ENCODE results near the gene DNAJC15. TPM values are rescaled to one million over a fixed set of nuclear protein-coding genes. Genes with fewer than 3 reads are reported as not detected.
A peak's percentile ranks its signal among the peaks of the same experiment; 100 is the strongest.

DNAJC15 gene
- total RNA-seq, 1 donor from 2014 or later, result 17.1 TPM

DNA sequence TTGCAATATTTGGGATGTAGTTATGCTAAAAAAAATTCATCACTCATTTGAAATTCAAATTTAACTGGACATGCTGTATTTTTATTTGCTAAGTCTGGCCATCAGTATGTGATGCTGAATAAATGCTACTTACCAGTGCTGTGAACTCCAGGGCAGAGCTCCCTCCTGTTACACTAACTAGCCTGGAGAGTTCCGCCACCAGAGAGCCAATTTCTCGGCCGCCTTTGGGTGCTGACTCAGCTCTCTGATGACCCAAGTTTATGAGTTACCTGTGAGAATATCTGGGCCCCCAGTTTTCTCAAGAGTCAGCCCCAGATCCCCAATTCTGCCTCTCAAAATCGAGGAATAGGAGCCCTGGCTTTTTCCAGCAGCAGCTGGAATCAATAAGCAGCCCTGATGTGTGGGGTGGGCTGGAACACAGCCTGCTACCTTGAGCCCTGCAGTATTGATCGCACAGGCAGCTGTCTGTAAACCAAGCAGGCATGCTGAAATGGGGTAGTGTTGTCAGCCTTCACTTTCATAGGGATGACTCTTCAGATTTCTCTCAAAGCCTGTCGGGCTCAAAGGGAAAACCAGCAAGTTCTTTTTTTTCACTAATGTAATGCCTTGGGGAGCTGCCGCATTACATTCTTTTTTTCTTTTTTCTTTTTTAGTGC is 113.7 kb downstream of the DNAJC15 start:
- H3K4me3 Mint-ChIP-seq (ENCODE audit: unreplicated experiment), result no peak overlapping the region
- peaks cover 8% of the 10 kb centered on the region for H3K27me3 Mint-ChIP-seq (ENCODE audit: unreplicated experiment)
- H3K36me3 Mint-ChIP-seq (ENCODE audit: unreplicated experiment), result no peaks in the 10 kb centered on the region
- TF ChIP-seq, protein P1, sequence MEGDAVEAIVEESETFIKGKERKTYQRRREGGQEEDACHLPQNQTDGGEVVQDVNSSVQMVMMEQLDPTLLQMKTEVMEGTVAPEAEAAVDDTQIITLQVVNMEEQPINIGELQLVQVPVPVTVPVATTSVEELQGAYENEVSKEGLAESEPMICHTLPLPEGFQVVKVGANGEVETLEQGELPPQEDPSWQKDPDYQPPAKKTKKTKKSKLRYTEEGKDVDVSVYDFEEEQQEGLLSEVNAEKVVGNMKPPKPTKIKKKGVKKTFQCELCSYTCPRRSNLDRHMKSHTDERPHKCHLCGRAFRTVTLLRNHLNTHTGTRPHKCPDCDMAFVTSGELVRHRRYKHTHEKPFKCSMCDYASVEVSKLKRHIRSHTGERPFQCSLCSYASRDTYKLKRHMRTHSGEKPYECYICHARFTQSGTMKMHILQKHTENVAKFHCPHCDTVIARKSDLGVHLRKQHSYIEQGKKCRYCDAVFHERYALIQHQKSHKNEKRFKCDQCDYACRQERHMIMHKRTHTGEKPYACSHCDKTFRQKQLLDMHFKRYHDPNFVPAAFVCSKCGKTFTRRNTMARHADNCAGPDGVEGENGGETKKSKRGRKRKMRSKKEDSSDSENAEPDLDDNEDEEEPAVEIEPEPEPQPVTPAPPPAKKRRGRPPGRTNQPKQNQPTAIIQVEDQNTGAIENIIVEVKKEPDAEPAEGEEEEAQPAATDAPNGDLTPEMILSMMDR (IDR thresholded peaks at IDR 0.05; ENCODE audit: partially characterized antibody, unreplicated experiment), result no peak
- peaks cover 16% of the 10 kb centered on the region for H3K9me3 Mint-ChIP-seq (ENCODE audit: unreplicated experiment)
- DNase-seq, result peak; percentile 55
- peaks cover 44% of the 10 kb centered on the region for H3K4me1 Mint-ChIP-seq (ENCODE audit: low read depth, unreplicated experiment)
- H3K27ac Mint-ChIP-seq (ENCODE audit: unreplicated experiment), result peak overlapping the region; percentile 66

DNA sequence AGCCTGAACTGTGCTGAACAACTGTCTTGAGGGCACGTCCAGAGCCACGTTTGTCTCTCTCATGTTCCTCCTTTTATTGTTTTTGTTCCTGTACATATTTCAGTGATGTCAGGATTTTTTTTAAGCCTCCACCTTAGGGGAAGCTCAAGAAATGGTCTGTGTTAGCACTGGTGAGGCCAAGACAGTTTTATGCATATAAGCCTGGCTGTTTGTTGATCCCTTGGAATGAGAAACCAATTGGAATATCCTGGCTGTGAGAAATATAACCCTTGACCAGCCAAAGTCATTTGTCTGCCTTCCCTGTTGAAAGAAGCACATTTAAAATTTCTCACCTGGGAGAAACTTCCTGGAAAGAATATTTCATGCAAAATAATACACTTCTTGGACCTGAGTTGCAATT is 115.8 kb downstream of the DNAJC15 start:
- no peak overlapping the region for H3K27ac Mint-ChIP-seq (ENCODE audit: unreplicated experiment)
- no peaks in the 10 kb centered on the region for H3K36me3 Mint-ChIP-seq (ENCODE audit: unreplicated experiment)
- peaks cover 3% of the 10 kb centered on the region for H3K27me3 Mint-ChIP-seq (ENCODE audit: unreplicated experiment)
- H3K4me3 Mint-ChIP-seq (ENCODE audit: unreplicated experiment), result no peak overlapping the region
- peaks cover 24% of the 10 kb centered on the region for H3K4me1 Mint-ChIP-seq (ENCODE audit: low read depth, unreplicated experiment)
- DNase-seq, result no peak
- TF ChIP-seq, protein P1 (IDR thresholded peaks at IDR 0.05; ENCODE audit: partially characterized antibody, unreplicated experiment), result no peak
- H3K9me3 Mint-ChIP-seq (ENCODE audit: unreplicated experiment), result peaks cover 13% of the 10 kb centered on the region

- no peak overlapping the region for H3K27ac Mint-ChIP-seq (ENCODE audit: unreplicated experiment)
- peaks cover 2% of the 10 kb centered on the region for H3K27me3 Mint-ChIP-seq (ENCODE audit: unreplicated experiment)
- H3K9me3 Mint-ChIP-seq (ENCODE audit: unreplicated experiment), result peaks cover 9% of the 10 kb centered on the region
- no peaks in the 10 kb centered on the region for H3K36me3 Mint-ChIP-seq (ENCODE audit: unreplicated experiment)
- TF ChIP-seq, protein P1 (IDR thresholded peaks at IDR 0.05; ENCODE audit: partially characterized antibody, unreplicated experiment), result no peak
- H3K4me1 Mint-ChIP-seq (ENCODE audit: low read depth, unreplicated experiment), result peaks cover 16% of the 10 kb centered on the region
- no peak overlapping the region for H3K4me3 Mint-ChIP-seq (ENCODE audit: unreplicated experiment)
- no peak for DNase-seq
These were observed 116.5 kb downstream of the DNAJC15 start for GRCh38 chr13:43139921-43140320.

- Mint-ChIP-seq H3K4me1 (ENCODE audit: low read depth, unreplicated experiment) (peaks cover 10% of the 10 kb centered on the region), H3K36me3 (ENCODE audit: unreplicated experiment) (no peaks in the 10 kb centered on the region), H3K27ac (ENCODE audit: unreplicated experiment) (no peak overlapping the region), H3K9me3 (ENCODE audit: unreplicated experiment) (peaks cover 3% of the 10 kb centered on the region), H3K27me3 (ENCODE audit: unreplicated experiment) (peaks cover 1% of the 10 kb centered on the region), H3K4me3 (ENCODE audit: unreplicated experiment) (no peak overlapping the region)
- TF ChIP-seq, protein P1 (IDR thresholded peaks at IDR 0.05; ENCODE audit: partially characterized antibody, unreplicated experiment), result no peak
- no peak for DNase-seq
These were observed 117.6 kb downstream of the DNAJC15 start for GRCh38 chr13:43140985-43141384.

DNA sequence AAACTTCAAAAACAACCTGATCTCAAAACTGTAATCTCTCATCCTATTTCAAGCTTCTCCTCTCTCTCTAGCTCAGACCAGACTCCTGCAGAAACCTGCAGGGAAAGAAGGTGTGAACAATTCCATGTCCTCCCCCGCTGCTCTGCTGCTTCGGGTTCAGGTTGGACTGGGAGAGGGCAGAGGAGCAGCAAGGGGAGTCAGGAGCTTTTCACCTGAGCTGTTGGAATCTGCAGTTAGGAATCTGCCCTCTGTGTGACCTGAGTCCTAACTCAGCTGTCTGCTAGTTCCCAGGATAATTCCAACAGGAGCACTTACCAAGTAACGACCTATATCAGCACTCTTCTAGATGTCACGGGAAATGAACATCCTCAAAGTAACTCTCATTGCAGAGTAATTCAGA is 118.3 kb downstream of the DNAJC15 start:
- no peak for DNase-seq
- Mint-ChIP-seq H3K27ac (ENCODE audit: unreplicated experiment) (no peak overlapping the region), H3K4me3 (ENCODE audit: unreplicated experiment) (no peak overlapping the region), H3K9me3 (ENCODE audit: unreplicated experiment) (peaks cover 5% of the 10 kb centered on the region), H3K36me3 (ENCODE audit: unreplicated experiment) (no peaks in the 10 kb centered on the region), H3K27me3 (ENCODE audit: unreplicated experiment) (peaks cover 1% of the 10 kb centered on the region), H3K4me1 (ENCODE audit: low read depth, unreplicated experiment) (peaks cover 14% of the 10 kb centered on the region)
- TF ChIP-seq, protein P1 (IDR thresholded peaks at IDR 0.05; ENCODE audit: partially characterized antibody, unreplicated experiment), result no peak

All from glutamatergic neuron (in vitro differentiated cells).